HUES6 (cell line): ENCODE results near the gene THAP10.

Experiments used
- H3K27ac ChIP-seq: 2 replicates; pipeline ENCODE4 v1.7.0; 2013; ENCODE audit warnings: low read depth, mild to moderate bottlenecking, low read length, inconsistent platforms
- H3K27me3 ChIP-seq: 2 replicates; pipeline ENCODE4 v1.6.1; 2013; ENCODE audit warnings: low read length; ENCODE audit not compliant: control insufficient read depth, insufficient read depth
- H3K36me3 ChIP-seq: 2 replicates; pipeline ENCODE4 v1.6.1; 2013; ENCODE audit warnings: low read length; ENCODE audit not compliant: control insufficient read depth, insufficient read depth
- H3K4me1 ChIP-seq: 2 replicates; pipeline ENCODE4 v1.6.1; 2013; ENCODE audit warnings: low read length; ENCODE audit not compliant: control insufficient read depth, insufficient read depth
- H3K4me3 ChIP-seq: 2 replicates; pipeline ENCODE4 v1.5.1; 2013; ENCODE audit warnings: low read depth, low read length
- H3K9ac ChIP-seq: one replicate; pipeline ENCODE4 v1.6.1; 2013; ENCODE audit warnings: mild to moderate bottlenecking, low read length
- H3K9me3 ChIP-seq: 2 replicates; pipeline ENCODE4 v1.6.1; 2013; ENCODE audit warnings: low read depth, low read length; ENCODE audit not compliant: control insufficient read depth, insufficient read depth

The THAP10 gene

DNA sequence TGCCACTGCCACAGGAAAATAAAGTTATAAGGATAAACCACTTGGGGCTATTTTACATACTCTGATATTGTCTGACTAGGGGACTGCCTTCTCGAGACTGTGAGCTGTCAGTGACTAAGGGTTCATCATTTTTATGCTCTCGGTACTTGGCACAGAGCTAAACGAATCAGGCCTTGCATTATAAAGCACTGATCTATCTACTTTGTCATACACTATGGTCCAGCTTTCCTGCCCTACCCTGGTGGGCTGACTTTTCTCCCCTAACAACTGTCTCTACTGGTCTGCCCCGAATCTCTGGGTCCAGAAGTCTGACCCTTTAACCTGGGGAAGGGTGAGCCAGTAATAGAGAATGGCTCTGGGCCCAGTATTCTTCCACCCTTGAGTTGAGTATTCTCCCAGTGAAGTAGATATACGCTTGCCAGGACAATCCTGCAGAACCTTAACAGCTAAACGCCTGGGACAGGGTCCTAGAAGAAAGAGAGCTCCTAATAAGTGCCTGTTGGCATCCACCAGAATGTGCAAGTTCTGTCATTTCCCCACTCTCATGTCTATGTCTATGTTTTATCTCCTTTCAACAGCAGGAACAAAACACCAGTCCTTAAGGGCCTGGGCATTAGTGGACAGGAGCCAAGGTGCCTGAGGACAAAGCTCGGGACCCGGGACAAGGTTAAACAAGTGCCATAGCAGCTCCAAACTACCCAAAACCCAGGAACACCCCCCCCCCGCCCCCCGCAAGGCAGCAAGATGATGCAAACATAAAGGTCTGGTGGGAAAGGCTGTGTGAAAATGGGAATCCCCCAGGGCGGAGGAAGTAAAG is 39.5 kb downstream of the THAP10 start:
- no peaks in the 10 kb centered on the region for H3K27me3 ChIP-seq
- H3K27ac ChIP-seq, result no peak overlapping the region
- H3K9ac ChIP-seq, result peak overlapping the region; percentile 47
- H3K36me3 ChIP-seq, result peaks cover 15% of the 10 kb centered on the region
- peaks cover 10% of the 10 kb centered on the region for H3K4me1 ChIP-seq
- peak overlapping the region; percentile 67 for H3K4me3 ChIP-seq
- H3K9me3 ChIP-seq, result no peaks in the 10 kb centered on the region

DNA sequence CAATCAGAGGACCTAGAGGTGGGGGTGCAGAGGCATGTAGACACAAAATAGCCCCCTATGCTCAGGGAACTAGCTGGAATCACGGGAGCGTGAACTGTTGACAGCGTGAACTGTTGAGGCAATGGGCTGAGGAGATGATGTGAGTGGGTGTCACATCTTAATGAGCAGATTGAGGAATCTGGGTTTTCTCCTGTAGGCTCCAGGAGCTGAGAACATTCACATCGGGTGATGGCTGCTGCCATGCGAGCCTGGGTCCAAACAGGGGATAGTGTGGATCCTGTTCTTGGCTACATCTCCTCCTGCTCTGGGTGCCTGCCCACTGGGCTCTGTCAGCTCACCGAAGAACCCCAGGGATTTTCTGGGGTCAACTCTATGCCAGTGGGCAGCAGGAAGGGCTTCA is 40.3 kb downstream of the THAP10 start:
- Histone ChIP-seq H3K27me3 (no peaks in the 10 kb centered on the region), H3K4me1 (peaks cover 10% of the 10 kb centered on the region), H3K27ac (no peak overlapping the region), H3K4me3 (no peak overlapping the region), H3K9ac (no peak overlapping the region), H3K9me3 (no peaks in the 10 kb centered on the region), H3K36me3 (peaks cover 15% of the 10 kb centered on the region)

DNA sequence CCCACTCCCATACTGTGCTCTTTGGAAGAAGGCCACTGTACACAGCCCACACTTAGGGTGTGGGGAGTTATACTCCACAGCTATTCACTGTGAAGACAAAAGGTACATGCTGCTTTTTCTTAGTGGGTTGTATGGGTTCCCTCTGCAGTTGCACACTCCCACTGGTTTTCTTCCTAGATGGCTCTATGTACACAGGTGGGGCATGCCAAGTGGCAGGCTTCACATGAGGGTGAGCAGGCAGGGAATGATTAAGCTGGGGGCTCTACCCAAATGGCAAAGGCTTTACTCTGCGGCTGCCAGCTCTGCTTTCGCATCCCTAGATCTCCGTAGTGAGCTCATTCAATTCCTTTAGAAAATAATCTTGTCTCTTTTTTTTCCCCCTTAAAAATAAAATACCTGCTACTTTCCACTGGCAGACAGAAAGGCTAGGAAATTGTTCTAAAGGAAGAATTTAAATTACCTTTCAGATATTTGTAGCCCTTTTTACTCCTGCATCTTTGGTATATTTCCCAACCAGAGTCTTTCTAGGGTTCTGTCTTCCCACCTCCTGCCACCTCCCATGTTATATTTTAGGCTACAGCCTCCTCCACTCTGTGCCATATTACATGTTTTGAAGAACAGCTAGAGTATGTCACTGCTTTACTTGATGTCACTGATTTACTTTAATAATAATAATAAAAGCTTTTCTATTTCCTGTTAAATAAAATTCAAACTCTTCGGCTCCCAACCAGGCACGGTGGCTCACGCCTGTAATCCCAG is 46.5 kb downstream of the THAP10 start:
- no peak overlapping the region for H3K27ac ChIP-seq
- no peaks in the 10 kb centered on the region for H3K27me3 ChIP-seq
- H3K36me3 ChIP-seq, result peaks cover 4% of the 10 kb centered on the region; the same call in 1 of the 2 replicates
- H3K9me3 ChIP-seq, result no peaks in the 10 kb centered on the region
- no peak overlapping the region for H3K9ac ChIP-seq
- no peak overlapping the region for H3K4me3 ChIP-seq
- H3K4me1 ChIP-seq, result no peaks in the 10 kb centered on the region

DNA sequence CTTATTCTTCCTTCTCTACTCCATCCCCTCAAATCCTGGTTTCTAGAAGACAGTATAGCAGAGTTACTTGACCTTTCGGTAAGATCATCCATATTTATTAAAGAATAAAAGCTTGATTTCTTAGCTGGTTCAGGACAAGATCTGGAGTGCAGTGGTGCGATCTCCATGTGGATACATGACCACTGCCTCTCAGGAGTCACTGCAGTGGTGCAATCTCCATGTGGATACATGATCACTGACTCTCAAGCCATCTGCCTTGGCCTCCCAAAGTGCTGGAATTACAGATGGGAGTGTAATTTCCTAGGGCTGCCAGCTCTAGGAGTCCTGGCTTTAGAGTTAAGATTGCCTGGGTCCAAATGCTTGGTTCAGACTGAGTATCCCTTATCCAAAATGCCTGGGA is 54.8 kb downstream of the THAP10 start:
- peaks cover 12% of the 10 kb centered on the region for H3K4me1 ChIP-seq
- no peak overlapping the region for H3K27ac ChIP-seq
- peaks cover 6% of the 10 kb centered on the region for H3K9me3 ChIP-seq
- H3K27me3 ChIP-seq, result no peaks in the 10 kb centered on the region
- H3K9ac ChIP-seq, result no peak overlapping the region
- peaks cover 23% of the 10 kb centered on the region for H3K36me3 ChIP-seq
- H3K4me3 ChIP-seq, result no peak overlapping the region

DNA sequence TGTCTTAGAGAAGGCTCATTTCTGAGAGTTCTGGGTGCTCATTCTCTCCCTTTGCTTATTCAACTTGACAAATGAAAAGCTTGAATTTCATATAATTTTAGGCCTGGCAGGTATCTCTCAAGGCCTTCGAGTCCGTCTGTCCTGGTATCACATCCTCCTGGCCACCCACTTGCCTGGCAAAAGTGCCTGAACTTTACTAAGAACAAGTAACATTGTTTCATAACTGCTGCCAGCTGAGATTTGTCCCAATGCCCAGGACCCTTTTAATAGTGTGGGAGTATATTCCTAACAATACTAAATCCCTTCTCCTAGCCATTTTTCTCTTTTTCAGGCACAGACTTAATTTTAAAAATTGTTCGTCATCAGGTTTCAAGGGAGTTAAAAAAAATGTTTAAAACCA is 56.4 kb downstream of the THAP10 start:
- Histone ChIP-seq H3K9ac (no peak overlapping the region), H3K27me3 (no peaks in the 10 kb centered on the region), H3K4me1 (peaks cover 12% of the 10 kb centered on the region)

DNA sequence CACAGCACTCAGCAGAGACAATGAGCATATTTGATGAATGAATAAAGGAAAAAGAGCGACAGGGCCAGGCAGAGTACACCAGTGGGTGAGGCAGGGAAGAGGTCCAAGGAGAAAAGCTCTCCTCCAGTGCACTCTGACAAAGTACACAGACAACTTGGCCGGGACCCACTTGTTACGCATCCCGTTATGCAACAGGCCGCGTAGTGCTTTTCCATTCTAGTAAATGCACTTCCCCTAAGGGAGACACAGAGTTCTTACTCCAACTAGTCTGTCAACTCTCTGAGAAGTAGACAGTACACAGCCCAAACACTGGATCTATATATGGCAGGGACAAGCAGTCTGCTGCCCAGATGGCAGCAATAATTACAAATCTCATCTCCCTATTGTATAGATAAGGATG is 56.8 kb downstream of the THAP10 start:
- Histone ChIP-seq H3K4me3 (no peak overlapping the region), H3K36me3 (peaks cover 34% of the 10 kb centered on the region), H3K27me3 (no peaks in the 10 kb centered on the region), H3K9ac (no peak overlapping the region), H3K4me1 (peaks cover 12% of the 10 kb centered on the region), H3K27ac (no peak overlapping the region), H3K9me3 (peaks cover 6% of the 10 kb centered on the region)

More for the DNA sequence above, 56.4 kb downstream of the THAP10 start:
- Histone ChIP-seq H3K36me3 (peaks cover 34% of the 10 kb centered on the region), H3K4me3 (no peak overlapping the region), H3K9me3 (peaks cover 6% of the 10 kb centered on the region), H3K27ac (no peak overlapping the region)

DNA sequence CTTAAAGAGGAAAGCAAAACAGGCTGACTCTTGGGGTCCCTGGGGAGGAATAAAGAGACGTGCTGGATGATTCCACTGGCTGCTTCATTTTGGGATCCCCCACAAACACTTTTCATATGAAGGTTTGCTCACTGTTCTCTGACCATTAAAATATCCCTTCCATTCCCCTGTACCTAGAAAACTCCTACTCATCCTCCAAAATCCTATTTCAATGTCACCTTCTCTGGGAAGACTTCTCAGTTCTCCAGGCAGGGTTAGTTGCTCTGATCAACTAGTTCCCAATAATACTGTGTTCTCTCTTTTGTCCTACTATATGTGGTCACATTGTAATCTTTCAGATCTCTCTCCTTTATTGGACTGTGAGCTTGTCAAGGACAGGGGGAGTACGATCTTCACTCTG is 57.2 kb downstream of the THAP10 start:
- Histone ChIP-seq H3K4me1 (peaks cover 12% of the 10 kb centered on the region), H3K36me3 (peaks cover 34% of the 10 kb centered on the region), H3K9ac (no peak overlapping the region), H3K4me3 (no peak overlapping the region), H3K9me3 (peaks cover 6% of the 10 kb centered on the region), H3K27ac (no peak overlapping the region), H3K27me3 (no peaks in the 10 kb centered on the region)

DNA sequence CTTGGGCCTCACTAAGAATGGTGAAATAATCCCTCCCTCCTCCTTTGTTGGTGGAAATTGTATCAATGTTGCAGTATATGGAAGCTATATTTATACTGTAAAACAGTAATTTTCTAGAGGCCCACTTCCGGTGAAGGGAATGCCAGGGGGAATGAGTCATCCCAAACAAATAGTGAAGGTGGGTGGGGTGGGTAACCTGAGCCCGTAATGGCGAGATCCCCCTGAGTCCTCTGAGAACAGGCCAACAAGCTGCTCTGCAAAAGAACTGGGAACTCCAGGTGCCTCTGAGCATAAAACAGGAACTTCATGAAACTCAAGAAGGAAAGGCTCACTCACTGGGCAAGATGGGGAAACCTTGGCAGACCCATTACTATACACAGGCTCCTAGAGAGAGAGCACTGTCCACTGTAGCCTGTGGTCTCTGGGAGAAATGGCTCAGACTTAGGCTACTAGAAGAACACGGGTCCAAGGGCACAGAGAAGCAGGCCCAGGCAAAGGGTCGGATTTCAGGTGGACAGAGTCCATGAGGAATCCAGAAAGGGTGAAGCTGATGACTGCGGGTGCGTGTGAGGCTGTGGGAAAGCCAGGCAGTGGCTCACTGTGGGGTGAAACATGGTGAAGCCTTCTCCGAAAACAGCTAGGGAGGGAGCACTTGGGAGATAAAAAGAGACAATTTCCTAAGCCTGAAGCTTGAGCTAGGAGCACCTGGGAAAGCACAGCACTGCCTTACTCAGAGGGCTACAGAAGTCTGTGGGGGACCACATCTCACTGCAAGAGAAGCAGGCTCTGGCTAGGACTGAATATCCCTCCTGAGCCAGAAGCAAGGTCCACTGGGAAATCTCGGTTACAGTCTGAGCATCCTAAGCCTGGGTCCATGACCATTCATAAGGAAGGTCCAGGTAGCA is 58.1 kb downstream of the THAP10 start:
- Histone ChIP-seq H3K9me3 (peaks cover 6% of the 10 kb centered on the region), H3K27ac (peak overlapping the region; percentile 70), H3K36me3 (peaks cover 34% of the 10 kb centered on the region), H3K9ac (peak overlapping the region; percentile 30), H3K27me3 (no peaks in the 10 kb centered on the region), H3K4me1 (peaks cover 12% of the 10 kb centered on the region), H3K4me3 (no peak overlapping the region)

DNA sequence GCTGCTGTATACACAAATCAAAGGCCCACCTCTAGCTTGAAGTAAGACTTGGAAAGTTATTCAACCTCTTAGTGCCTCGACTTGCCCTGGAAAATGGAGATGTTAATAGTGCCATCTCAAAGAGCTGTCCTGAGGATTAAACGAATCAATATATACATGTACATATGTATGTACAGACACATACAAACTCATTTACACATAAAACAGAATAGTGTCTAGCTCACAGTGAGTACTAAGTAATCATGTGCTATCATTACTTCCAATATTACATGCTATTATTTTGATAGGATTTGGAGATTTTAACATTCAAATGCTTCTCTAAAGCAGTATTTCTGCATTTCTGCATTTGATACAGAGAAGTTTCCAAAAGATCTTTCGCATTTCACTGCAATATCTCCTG is 58.8 kb downstream of the THAP10 start:
- peaks cover 12% of the 10 kb centered on the region for H3K4me1 ChIP-seq
- H3K9ac ChIP-seq, result no peak overlapping the region
- H3K27ac ChIP-seq, result peak overlapping the region; percentile 70; the same call in 1 of the 2 replicates
- H3K27me3 ChIP-seq, result no peaks in the 10 kb centered on the region
- H3K9me3 ChIP-seq, result peaks cover 6% of the 10 kb centered on the region
- peaks cover 34% of the 10 kb centered on the region for H3K36me3 ChIP-seq
- H3K4me3 ChIP-seq, result no peak overlapping the region

DNA sequence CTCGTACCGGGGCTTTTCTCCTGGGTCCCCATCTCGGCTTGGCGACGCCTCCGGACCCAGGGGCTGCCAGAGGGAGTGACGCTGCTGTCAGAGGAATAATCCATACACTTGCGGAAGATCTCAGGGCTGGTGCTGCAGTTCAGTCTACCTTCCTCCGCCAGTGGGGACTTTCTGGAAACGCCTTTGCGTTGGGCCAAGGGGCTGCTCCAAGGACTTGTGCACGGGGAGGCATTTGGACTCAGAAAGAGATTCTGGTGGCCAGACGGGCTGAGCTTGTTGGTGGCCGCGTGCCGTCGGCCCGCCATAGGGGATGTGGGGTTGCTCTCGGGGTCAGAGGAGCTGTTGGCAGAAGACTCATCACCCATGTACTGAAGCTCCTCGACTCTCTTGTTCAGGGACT is 60.1 kb downstream of the THAP10 start:
- Histone ChIP-seq H3K27me3 (no peaks in the 10 kb centered on the region), H3K4me1 (peaks cover 12% of the 10 kb centered on the region), H3K27ac (no peak overlapping the region), H3K4me3 (no peak overlapping the region), H3K9me3 (peaks cover 6% of the 10 kb centered on the region), H3K36me3 (peaks cover 34% of the 10 kb centered on the region), H3K9ac (no peak overlapping the region)
